K562 (cell line): ENCODE data around the gene SLC2A4RG. TPM values are rescaled to one million over a fixed set of nuclear protein-coding genes. Genes with fewer than 3 reads are reported as not detected.

Source experiments
- ATAC-seq: fragments of 200-7000 bp; cut with Tn5 transposase; 3 replicates; pipeline ENCODE4 v1.9.1; 2020; ENCODE audit warnings: moderate library complexity
- BruUV-seq: library from RNA; stranded (reverse); fragments of 400-500 nt; replicated peaks from 2 replicates; lab custom pipeline; 2021; lab: Mats Ljungman, UMichigan
- CTCF ChIA-PET: fragments of 300-600 bp; formaldehyde crosslinking; extraction: SDS; loops from one replicate; lab custom pipeline; 2021; ENCODE audit warnings: low intra/inter-chr PET ratio; lab: Yijun Ruan, JAX
- POLR2A ChIA-PET: fragments of 300-600, 350-650 bp; sonication (Branson Sonifier 250); formaldehyde crosslinking; extraction: SDS; loops from one replicate; lab custom pipeline; 2021; ENCODE audit warnings: antibody characterized with exemption, inconsistent platforms; lab: Yijun Ruan, JAX
- DNase-seq, 4 experiments: peaks; one replicate each; pipeline versions ENCODE4 v3.0.0 to v3.0.0-alpha.2; 2011 to 2018; ENCODE audit warnings: low spot score in 3 of 4, mixed read lengths in 3 of 4; ENCODE audit errors: extremely low read depth in 1 of 4
- FAIRE-seq: peaks from 2 replicates; lab custom pipeline; 2011; peaks lifted over from hg19 to GRCh38; lab: Jason Lieb, UNC
- H2AFZ ChIP-seq: 2 replicates; pipeline ENCODE4 v1.6.0; 2011; ENCODE audit warnings: low read depth, low read length, control low read depth, inconsistent platforms
- H3K27ac ChIP-seq: fragments of 200-600 bp; 3 replicates; pipeline ENCODE4 v1.8.0; 2011; ENCODE audit warnings: low read depth, mild to moderate bottlenecking, control low read depth, inconsistent platforms, low read length, moderate library complexity, mixed read lengths; ENCODE audit errors: extremely low read depth
- H3K27me3 ChIP-seq, 2 experiments: fragments of 300-600 bp in 1 of 2; 2 replicates in 1 of 2; 3 replicates in 1 of 2; pipeline versions ENCODE4 v1.6.0 to v1.8.0; 2011; ENCODE audit warnings: inconsistent platforms in 2 of 2, low read length in 2 of 2, mild to moderate bottlenecking in 1 of 2, mixed read lengths in 1 of 2, moderate library complexity in 1 of 2; ENCODE audit not compliant: control insufficient read depth in 2 of 2, insufficient read depth in 2 of 2
- H3K36me3 ChIP-seq: fragments of 300-600 bp; 3 replicates; pipeline ENCODE4 v1.8.0; 2011; ENCODE audit warnings: mild to moderate bottlenecking, low read length, inconsistent platforms; ENCODE audit not compliant: control insufficient read depth, insufficient read depth
- H3K4me1 ChIP-seq, 2 experiments: fragments of 200-600 bp in 1 of 2; replicated peaks in 1 of 2; 2 replicates in 1 of 2; 3 replicates in 1 of 2; pipeline versions ENCODE4 v1.5.1 to v1.8.0; 2011; ENCODE audit warnings: inconsistent platforms in 2 of 2, low read length in 2 of 2, mild to moderate bottlenecking in 1 of 2, mixed read lengths in 1 of 2, moderate library complexity in 1 of 2; ENCODE audit not compliant: control insufficient read depth in 2 of 2, insufficient read depth in 2 of 2
- H3K4me2 ChIP-seq: 2 replicates; pipeline ENCODE4 v1.6.1; 2011; ENCODE audit warnings: low read length, control low read depth, inconsistent platforms, mixed read lengths; ENCODE audit not compliant: insufficient read depth
- H3K4me3 ChIP-seq: fragments of 200-600 bp; sonication (generic), shearing (Covaris generic); 2 replicates; pipeline ENCODE4 v1.5.1; 2016; ENCODE audit warnings: control low read depth, inconsistent platforms
- H3K79me2 ChIP-seq: fragments of 200-600 bp; 3 replicates; pipeline ENCODE4 v1.8.0; 2011; ENCODE audit warnings: low read length, inconsistent platforms; ENCODE audit not compliant: control insufficient read depth, insufficient read depth
- H3K9ac ChIP-seq, 2 experiments: 2 replicates each; pipeline versions ENCODE4 v1.6.0 to v1.6.1; 2011; ENCODE audit warnings: low read depth in 2 of 2, low read length in 2 of 2, control low read depth in 1 of 2, inconsistent platforms in 1 of 2, mild to moderate bottlenecking in 1 of 2, mixed read lengths in 1 of 2; ENCODE audit not compliant: insufficient read depth in 1 of 2
- H3K9me1 ChIP-seq: one replicate; pipeline ENCODE4 v1.6.0; 2011; ENCODE audit warnings: inconsistent platforms, mild to moderate bottlenecking, low read length, moderate library complexity; ENCODE audit not compliant: control insufficient read depth, insufficient read depth
- H3K9me3 ChIP-seq: replicated peaks from 2 replicates; pipeline ENCODE4 v1.5.1; 2011; ENCODE audit warnings: low read depth, low read length, inconsistent platforms; ENCODE audit not compliant: control insufficient read depth, insufficient read depth
- H4K20me1 ChIP-seq: replicated peaks from 2 replicates; pipeline ENCODE4 v1.6.1; 2011; ENCODE audit warnings: low read length, inconsistent platforms, mixed read lengths; ENCODE audit not compliant: control insufficient read depth, insufficient read depth
- BDP1 ChIP-seq: IDR thresholded peaks from 3 replicates; pipeline ENCODE4 v1.6.1; 2011; ENCODE audit not compliant: insufficient read length, insufficient read depth
- CHD1 ChIP-seq: fragments of 200-600 bp; sonication (generic); IDR thresholded peaks from one replicate; pipeline ENCODE4 v1.6.1; 2012; ENCODE audit warnings: mild to moderate bottlenecking, moderate library complexity, low read length, inconsistent platforms
- STAG1 ChIP-seq: sonication (generic); formaldehyde crosslinking; IDR thresholded peaks from 2 replicates; pipeline ENCODE4 v1.5.0; 2020; ENCODE audit warnings: missing genetic modification reagents, borderline replicate concordance
- TAF1 ChIP-seq: IDR thresholded peaks from 2 replicates; pipeline ENCODE4 v1.6.1; 2011; ENCODE audit warnings: mild to moderate bottlenecking, low read length, moderate library complexity; ENCODE audit not compliant: insufficient read depth, control insufficient read depth, severe bottlenecking; ENCODE audit errors: extremely low read depth
- TGIF2 ChIP-seq: sonication (generic); formaldehyde crosslinking; IDR thresholded peaks from 2 replicates; pipeline ENCODE4 v1.8.1; 2022; ENCODE audit warnings: mild to moderate bottlenecking, missing genetic modification reagents, moderate library complexity
- TRIM28 ChIP-seq: fragments of 450-650 bp; IDR thresholded peaks from 2 replicates; pipeline ENCODE4 v1.6.1; 2017
- ZKSCAN1 ChIP-seq: fragments of 150-350 bp; IDR thresholded peaks from 2 replicates; pipeline ENCODE4 v1.6.1; 2016; ENCODE audit warnings: low read depth, low read length
- ZNF507 ChIP-seq: conservative IDR thresholded peaks from 2 replicates; pipeline ENCODE4 v1.6.1; 2017; ENCODE audit warnings: missing genetic modification characterization, missing compliant biosample characterization
- WGBS: fragments of 100-300 bp; shearing (Covaris generic); methylation state at CpG from one replicate; pipeline ENCODE4 v1.1.6; 2016; ENCODE audit warnings: low coverage, mixed read lengths; ENCODE audit not compliant: insufficient coverage; ENCODE audit errors: missing lambda C conversion rate; 5-methylcytosine and 5-hydroxymethylcytosine counted together
- in situ Hi-C: fragments of 300-500 bp; cut with MboI; formaldehyde crosslinking; loops from 4 replicates; pipeline ENCODE4 v1.15.0; 2018; ENCODE audit warnings: inconsistent platforms, mixed read lengths
- intact Hi-C: fragments of 100-400 bp; cut with micrococcal nuclease; formaldehyde crosslinking; loops from 2 replicates; pipeline ENCODE4 v1.14.2; 2022
- polyA plus RNA-seq, 8 experiments: library from polyadenylated mRNA; depleted of rRNA in 4 of 8; stranded (reverse) in 5 of 8; unstranded in 3 of 8; fragments of >200 nt; fragmentation: Nextera tagmentation in 2 of 8; fragmentation: Illumina TruSeq in 1 of 8; extraction: Ambion mirVana in 2 of 8; extraction: Trizol in 1 of 8; gene quantifications; 2 replicates each; pipeline versions ENCODE4 v1.2.1 to v1.2.3, GENCODE V29; 2011 to 2014; ENCODE audit warnings: inconsistent platforms in 1 of 8, missing spikeins in 1 of 8
- total RNA-seq, 7 experiments: library from RNA; depleted of rRNA in 6 of 7; stranded (reverse); fragments of >200 nt in 6 of 7; fragmentation: Illumina TruSeq in 2 of 7; extraction: Trizol in 2 of 7; gene quantifications; 2 replicates each; pipeline versions ENCODE4 v1.2.1 to v1.2.3, GENCODE V29; 2011 to 2021; ENCODE audit warnings: low replicate concordance in 1 of 7
- TF ChIP-seq, protein P1 (sequence below): fragments of 250-450 bp; sonication (Bioruptor Pico); IDR thresholded peaks from 2 replicates; pipeline ENCODE4 v1.5.0; 2022; ENCODE audit warnings: mild to moderate bottlenecking

Gene SLC2A4RG
- total and polyA plus RNA-seq, 9 of the 15 experiments (the other 6 are each of a cell fraction or from before 2014, with no cell fraction given) = 0.34 to 97.3 (median 26.5) TPM

GRCh38 chr20:63708301-63709148 is 31.1 kb upstream of the SLC2A4RG start (continued):
- TF ChIP-seq TGIF2 (CRISPR knock-in tag) (no peak), ZKSCAN1 (peak; percentile 76; the same call in 1 of the 2 replicates), TRIM28 (no peak), STAG1 (0 out of 2 replicates have a peak, but pooled peaks have one; percentile 21)

- Histone ChIP-seq H2AFZ (no peak overlapping the region), H4K20me1 (peaks cover 22% of the 10 kb centered on the region), H3K9me1 (no peaks in the 10 kb centered on the region), H3K79me2 (peaks cover 69% of the 10 kb centered on the region), H3K4me3 (peak overlapping the region; percentile 100), H3K27ac (no peak overlapping the region), H3K4me2 (peak overlapping the region; percentile 99), H3K4me1 (peaks cover 13 to 47% of the 10 kb centered on the region in 2 experiments), H3K36me3 (peaks cover 71% of the 10 kb centered on the region), H3K9me3 (peaks cover under 1% of the 10 kb centered on the region; the same call in 1 of the 2 replicates), H3K9ac (peak overlapping the region; percentile 90 to 95; a peak in 2 of 4 replicates), H3K27me3 (no peaks in the 10 kb centered on the region)
- CTCF ChIA-PET = no interaction called here
- WGBS = 95% methylated on average over 12 of the region's 17 CpGs
- POLR2A ChIA-PET = interaction anchor here (1.7 to 4.0 kb wide), 4 partner anchors 11 to 156 kb away, joined by 7 to 27 read pairs (median 16); partner anchors contain the start of genes SLC2A4RG and TPD52L2
- ATAC-seq (no peak), DNase-seq (no peak), FAIRE-seq (no peak)
- in situ Hi-C loops (loop anchor here (5.0 kb wide), 1 partner anchor 153 kb away; the partner anchor contains the start of gene ABHD16B), intact Hi-C loops (loop anchor here (5.0 to 10.0 kb wide), 4 partner anchors 76 to 248 kb away; partner anchors contain the start of genes PTK6 and UCKL1)
- TF ChIP-seq TAF1 (no peak), BDP1 (no peak), CHD1 (no peak), ZNF507 (tag) (no peak)
- TF ChIP-seq, protein P1, sequence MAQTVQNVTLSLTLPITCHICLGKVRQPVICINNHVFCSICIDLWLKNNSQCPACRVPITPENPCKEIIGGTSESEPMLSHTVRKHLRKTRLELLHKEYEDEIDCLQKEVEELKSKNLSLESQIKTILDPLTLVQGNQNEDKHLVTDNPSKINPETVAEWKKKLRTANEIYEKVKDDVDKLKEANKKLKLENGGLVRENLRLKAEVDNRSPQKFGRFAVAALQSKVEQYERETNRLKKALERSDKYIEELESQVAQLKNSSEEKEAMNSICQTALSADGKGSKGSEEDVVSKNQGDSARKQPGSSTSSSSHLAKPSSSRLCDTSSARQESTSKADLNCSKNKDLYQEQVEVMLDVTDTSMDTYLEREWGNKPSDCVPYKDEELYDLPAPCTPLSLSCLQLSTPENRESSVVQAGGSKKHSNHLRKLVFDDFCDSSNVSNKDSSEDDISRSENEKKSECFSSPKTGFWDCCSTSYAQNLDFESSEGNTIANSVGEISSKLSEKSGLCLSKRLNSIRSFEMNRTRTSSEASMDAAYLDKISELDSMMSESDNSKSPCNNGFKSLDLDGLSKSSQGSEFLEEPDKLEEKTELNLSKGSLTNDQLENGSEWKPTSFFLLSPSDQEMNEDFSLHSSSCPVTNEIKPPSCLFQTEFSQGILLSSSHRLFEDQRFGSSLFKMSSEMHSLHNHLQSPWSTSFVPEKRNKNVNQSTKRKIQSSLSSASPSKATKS (CRISPR knock-in tag) = no peak
- BruUV-seq = no TSS peak
Measured at GRCh38 chr20:63709149-63709527, 30.4 kb upstream of the SLC2A4RG start.
